HG03025 (cell line): ENCODE data around the gene FAM9B.
"Not testable (repeated sequence)": the region's sequence is repeated elsewhere in the genome, so short reads cannot be mapped to it uniquely, and the experiment has no call there.

Experiments used
- ATAC-seq: cut with Tn5 transposase; IDR thresholded peaks from one replicate; pipeline ENCODE4 v1.9.1; 2021; ENCODE audit warnings: mild to moderate bottlenecking, moderate library complexity; ENCODE audit not compliant: unreplicated experiment, low FRiP score

The FAM9B gene

DNA sequence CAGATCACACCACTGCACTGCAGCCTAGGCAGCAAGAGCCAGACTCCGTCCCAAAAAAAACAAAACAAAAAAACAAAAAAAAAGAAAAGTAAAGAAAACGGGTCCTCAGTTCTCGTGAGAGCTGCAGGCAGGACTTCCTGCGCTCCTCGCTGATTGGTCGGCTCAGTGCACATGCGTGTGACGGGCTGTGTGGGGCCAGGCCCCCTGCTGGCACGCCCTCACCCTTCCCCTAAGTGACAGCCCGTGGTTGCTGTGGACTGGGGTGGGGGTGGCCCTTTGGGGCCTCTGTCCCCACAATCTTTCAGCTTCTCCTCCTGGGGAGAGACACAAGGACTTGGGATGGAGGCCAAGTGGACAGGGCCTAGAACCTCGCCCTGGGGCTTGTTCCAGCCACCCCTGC lies at the start of gene FAM9B:
Gene FAM9B (minus strand): TSS at position 139 of the 400 bp plus-strand sequence. CDS start 1,141 bp downstream, outside the sequence.
- no peak for ATAC-seq

DNA sequence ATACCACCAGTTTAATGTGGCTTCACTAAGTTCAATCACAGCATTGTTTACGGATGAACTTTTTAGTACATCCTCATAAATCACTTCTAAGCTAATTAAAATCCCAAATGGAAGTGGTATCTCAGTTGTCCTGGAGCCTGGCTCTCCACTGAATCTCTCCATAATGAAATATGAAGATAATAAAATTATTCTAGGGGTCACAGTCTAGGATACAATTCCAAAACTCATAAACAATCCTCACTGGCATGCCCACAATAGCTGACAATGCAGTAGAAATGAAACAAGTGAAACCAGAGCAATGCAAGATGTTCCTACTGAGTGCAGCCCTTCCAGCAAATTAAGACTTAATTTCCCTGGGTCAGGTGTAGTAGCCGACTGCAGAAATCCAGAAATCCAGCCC lies 47.3 kb upstream of the FAM9B start:
- ATAC-seq: no peak

DNA sequence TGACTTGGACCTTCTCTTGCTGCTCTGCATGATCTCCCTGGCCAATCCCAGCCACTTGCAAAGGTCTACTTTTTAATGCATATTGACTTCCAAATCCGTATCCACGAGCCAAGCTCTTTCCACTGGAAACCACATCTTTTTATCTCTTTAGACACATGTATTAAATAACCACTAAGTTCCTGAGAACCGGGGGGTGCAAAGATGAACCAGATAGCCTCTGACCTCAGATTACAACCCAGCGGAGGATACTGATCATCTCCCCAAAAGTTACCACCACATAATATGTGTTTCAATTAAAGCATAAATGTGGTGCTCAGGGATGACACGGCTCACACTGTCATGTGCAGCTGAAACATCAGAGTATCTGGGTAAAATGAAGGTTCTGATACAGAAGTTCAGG lies 40.4 kb upstream of the FAM9B start:
- no peak for ATAC-seq

DNA sequence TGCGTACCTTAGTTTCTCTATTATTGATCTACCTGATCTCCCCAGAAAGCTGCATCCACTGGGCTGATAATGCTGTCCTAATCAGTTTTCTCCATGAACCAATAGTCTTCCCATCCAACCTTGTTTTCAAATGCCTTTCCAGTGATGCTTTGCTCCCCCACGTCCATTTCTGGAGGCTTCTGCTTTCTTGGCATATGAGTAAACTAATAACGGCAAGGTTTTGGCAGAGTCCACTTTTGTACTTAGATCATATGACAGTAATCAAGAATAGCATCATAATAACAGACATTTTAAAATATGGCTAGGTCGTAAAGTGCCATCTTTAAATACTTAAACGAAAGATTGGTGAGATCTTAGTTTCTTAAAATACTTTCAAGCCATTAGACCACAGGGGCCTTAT lies 38.4 kb upstream of the FAM9B start:
- no peak for ATAC-seq

DNA sequence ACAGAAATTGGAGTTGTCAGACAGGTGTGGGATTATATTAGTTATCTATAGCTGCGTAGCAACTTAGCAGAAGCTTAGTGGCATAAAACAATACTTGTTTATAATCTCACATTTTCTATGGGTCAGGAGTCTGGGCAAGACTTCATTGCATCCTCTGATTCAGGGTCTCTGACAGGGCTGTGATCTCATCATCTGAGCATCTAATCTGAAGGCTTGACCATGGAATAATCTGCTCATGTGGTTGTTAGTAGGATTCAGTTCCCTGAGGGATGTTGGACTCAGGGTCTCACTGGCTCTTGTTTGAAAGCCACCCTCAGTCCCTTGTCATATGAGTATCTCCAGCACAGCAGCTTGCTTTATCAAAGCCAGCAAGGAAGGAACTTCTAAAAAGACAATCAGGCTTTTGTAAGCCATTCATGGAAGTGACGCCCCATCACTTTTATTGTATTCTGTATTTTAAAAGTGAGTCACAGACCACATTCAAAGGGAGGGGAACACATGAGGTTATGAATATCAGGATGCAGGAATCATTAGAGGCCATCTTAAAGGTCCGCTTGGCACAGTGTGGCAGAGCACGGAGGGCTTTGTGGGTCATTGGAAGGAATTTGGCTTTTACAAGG lies 37.2 kb upstream of the FAM9B start:
- ATAC-seq: no peak

DNA sequence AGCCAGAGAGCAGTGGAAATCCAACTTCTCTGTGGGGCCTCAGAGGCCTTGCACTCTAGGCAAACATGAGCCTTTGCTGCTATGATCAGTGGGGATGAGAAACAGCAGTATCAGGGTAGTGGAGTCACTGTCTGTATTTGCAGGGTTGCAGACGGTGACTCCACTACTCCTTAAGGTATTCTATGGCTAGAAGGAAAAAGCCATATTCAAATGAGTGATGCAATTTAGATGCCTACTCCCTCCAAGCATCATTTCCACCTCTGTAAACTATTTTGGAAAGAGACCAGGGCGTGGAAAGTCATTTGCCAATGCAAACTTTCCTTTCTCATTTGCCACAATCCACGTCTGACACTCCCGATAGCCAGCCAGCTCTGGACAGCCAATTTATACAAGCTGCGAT lies 35.6 kb upstream of the FAM9B start:
- ATAC-seq: no peak

DNA sequence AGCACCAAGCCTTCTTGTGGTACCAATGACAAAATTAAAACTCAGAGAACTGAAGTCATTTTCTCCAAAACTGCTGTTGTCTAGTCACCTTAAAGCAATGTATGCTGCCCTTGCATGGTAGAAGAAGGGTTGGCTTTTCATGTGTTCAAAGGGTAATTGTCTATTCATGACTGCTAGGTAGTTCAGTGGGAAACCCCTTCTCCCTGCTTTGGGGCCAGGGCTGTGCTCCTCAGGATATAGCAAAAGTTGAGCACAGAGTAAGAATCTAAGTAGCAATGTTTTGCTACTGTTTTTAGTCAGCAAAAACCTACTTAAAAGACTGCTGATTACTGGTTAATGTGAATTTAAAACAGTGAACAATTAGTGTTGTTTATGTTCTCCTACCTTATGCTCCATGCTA lies 30.8 kb upstream of the FAM9B start:
- ATAC-seq: no peak

DNA sequence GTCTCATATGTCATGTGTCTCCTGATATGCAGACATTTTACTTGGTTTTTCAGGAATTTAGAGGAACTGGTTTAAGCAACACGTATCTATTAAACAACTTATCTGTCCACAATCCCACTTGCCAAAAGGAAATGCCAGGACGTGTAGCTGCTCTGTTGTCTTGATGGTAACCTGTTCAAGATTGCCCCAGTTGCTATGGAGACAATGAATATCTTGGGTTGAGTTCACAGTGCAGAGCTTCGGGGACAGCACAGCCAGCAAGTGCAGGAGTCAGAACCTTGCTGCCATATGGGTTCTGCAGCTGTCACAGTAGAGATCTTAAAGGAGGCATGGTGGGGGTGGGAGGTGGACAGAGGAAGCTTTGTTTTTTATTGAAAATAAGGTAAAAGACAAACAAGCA lies 28.7 kb upstream of the FAM9B start:
- no peak for ATAC-seq

DNA sequence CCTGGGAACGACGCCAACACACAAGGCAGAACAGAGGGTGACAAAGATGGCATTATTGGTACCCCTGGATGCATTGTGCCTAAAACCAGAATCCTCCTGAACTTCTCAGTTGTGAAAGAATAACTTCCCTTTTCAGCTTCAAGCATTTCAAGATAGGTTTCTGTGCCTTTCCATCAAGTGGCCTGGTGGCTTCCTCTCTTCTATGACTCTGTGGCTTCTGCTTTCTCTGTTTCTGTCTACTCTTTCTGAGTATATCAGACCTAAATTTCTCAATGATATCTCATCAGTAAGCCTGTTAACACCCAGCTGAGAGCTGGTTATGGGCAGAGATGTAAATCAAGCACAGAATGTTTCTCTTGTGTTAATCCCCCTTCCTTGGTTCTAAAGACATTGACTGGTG lies 21.4 kb upstream of the FAM9B start:
- no peak for ATAC-seq

DNA sequence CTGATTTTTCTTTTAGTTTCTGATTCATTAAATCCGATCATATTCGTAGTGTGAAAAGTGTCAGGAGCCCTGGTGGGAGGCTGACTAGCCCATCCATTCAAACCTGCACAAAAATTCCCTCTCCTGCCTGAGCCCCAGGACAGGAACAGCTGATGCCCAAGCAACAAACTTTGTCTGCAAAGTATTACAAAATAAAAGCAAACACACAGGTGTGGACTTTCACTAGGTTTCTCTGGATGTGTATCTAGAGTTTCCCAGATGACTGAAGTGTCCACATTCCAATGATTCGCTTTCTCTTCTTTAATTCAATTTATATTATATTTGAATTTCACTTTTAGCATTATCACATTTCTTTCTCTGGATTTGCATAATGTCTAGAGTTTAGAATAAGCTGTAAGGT lies 18.2 kb upstream of the FAM9B start:
- ATAC-seq: no peak

DNA sequence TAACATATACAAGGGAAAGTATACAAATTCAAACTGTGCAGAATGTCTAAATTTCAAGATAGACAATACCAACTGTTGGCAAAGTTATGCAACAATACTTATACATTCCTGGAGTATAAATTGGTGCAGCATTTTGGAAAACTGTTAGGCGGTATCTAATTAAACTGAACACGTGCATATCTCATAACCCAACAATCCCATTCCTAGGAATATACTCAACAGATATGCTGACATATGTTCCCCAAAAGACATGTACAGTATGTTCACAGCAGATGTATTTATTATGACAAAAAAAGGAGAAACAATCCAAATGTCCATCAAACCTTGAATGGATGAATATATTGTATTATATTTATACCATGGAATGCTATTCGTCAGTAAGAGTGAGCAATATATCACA lies 16.4 kb upstream of the FAM9B start:
- no peak for ATAC-seq

DNA sequence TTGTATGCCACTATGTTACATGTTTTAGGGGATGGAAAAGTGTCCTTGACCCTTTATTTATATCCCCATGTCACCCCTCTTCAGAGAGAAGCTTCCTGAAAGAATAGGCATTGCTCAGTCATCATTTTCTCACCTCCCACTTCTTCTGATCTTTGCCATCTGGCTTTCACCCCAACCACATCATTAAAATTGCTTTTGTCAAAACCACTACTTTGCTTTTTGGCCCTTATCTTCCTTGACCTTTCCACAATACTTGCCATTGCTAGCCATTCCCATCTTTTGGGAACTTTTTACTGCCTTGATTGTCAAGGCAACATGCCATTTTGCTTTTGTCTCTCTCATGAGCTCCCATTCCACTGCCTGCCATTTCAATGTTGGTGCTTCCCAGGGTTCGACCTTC lies 14.9 kb upstream of the FAM9B start:
- no peak for ATAC-seq

DNA sequence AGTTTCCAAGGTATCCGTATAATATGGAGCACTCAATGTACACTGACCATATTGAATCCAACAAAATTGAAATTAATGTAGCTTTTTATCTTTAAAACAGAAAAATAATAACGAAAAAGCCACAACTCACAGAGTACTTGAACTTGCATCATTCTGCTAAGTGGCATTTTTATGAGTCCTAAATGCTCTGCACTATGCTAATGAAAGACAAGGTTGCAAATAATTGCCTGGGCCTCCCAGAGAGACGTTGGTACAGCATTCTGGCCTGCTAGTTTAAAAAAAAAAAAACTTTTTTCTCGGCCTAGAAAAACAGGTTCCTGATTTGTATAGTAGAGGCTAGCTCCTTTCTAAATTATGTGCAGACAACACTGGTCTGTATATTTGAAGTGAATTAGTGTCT lies 4.3 kb upstream of the FAM9B start:
- ATAC-seq: no peak

DNA sequence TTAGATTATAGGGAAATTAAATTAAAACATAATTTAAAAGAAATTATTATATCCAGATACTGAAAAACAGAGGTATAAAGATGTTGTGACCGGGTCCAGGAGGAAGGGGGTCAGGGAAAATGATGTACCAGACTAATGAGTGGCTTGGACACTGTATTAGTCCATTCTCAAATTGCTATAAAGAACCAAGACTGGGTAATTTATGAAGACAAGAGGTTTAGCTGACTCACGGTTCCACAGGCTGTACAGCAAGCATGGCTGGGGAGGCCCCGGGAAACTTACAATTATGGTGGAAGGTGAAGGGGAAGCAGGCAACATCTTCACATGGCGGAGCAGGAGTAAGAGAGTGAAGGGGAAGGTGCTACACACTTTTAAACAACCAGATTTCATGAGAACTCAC lies 3.4 kb upstream of the FAM9B start:
- ATAC-seq: no peak

DNA sequence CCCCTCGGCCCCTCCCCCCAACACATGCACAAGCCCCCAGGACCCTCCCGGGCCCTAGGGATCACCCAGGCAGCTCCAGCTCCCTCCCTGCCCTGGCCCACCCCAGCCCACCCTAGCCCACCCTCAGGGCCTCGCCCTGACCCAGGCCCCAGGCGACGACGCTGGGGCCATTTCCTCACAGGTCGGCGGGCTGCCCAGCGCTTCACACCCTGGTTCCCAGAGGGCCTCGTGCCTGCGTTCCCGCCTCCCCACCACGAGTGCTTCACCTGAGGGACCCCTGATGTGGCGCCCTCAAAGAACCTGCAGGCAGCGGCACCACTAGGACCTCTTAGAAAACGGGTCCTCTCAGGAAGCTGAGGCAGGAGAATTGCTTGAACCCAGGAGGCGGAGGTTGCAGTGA lies 341 bp downstream of the FAM9B start:
- ATAC-seq: no peak

DNA sequence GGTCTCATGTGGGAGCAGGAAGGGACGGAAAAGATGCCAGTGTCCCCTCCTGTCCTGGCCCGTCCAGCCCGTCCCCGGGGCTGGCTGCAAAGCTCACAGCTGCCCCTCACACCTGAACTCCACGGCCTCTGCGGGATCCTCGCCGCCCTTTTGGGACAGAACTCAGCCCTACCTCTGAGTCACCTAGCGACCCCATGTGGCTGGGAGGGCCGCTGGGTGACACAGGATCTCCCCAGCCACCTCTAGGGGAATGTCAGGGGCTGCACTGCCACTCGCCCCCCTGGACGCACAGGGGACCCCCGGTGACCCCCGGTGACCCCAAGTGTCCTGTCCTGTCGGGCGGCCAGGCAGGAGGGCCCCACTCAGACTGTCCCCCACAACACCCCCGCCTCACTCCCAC lies 748 bp downstream of the FAM9B start:
- no peak for ATAC-seq

DNA sequence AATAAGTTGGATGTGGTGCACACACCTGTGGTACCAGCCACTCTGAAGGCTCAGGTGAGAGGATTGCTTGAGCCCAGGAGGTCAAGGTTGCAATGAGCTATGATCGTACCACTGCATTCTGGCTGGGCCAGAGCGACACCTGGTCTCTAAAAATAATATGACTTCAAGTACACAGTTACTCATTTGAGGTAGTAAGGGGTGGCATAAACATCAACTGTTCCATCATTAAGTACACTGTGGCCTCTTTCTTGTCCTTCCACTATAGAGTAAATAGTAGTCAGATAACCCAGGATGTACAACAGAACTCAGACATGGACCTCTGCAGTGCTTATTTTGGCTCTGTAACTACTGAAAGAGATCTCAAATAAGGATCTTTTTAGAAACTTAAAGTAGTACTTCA lies 10.6 kb downstream of the FAM9B start:
- ATAC-seq: no peak

DNA sequence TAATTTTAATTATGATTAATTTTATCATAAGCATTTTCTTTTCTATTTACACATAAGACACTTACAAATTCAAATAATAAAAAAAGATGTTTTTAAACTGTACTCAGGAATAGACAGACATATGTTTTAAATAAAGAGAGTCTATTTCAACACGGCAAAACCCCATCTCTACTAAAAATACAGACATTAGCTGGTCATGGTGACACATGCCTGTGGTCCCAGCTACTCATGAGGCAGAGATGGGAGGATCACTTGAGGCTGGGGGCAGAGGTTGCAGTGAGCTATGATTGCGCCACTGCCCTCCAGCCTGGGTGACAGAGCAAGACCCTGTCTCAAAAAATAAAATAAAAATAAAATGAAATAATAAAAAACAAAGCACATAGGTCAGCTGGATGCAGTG lies 14.8 kb downstream of the FAM9B start:
- ATAC-seq: no peak

DNA sequence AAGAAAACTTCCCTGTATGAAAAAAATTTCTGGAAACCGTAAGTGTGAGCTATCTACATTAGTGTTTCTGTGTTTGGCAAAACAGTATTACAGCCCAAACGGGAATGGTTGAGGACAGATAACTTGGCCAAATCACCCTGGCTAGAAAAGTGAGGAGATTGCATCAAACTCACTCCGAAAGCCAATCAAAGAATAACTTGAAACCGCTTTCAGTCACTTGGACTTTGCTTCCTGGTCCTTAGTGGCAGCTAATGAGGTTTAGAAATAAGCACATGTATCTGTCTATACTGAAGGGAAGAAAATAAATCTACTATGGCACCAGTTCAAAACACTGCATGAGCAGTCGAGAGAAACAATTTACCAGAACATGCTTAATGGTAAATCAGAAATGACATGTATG lies 15.6 kb downstream of the FAM9B start:
- not testable (repeated sequence) for ATAC-seq

DNA sequence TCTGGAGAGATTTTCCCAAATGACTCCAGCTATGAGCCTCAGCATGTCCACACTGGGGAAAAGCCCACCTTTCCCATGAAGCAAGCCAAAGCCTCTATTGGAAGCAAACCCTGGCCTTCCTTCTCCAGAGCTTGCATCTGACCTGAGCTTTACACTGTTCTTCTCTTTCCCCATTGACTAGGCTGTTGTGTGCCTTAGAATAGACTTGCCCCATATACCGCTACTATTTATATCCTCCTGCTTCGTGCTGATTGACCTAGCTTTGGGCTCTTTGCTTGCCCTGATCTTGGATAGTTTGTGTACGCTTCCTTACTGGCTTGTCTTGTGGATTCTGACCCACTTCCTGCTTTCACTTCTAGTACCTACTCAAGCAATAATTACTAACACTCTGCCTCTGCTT lies 30.9 kb downstream of the FAM9B start:
- ATAC-seq: no peak

DNA sequence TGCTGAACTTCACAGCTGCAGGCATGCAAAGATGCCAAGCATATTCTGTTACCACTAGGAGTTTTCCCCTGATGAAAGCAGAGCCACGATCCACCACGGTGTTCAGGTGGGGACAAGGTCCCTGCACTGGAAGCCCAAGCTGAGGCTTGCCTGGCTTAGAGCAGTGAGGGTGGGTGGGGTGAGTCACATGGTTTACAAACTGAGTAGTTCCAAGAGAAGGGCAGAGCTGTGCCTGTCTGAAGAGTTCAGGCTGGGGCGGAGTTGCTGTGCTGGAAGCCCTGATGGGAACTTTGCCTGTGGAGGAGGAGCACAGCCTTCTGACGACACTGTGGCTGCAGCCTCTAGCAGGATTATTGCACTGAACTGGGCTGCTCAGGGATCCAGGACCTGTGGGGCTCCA lies 45.5 kb downstream of the FAM9B start:
- no peak for ATAC-seq

DNA sequence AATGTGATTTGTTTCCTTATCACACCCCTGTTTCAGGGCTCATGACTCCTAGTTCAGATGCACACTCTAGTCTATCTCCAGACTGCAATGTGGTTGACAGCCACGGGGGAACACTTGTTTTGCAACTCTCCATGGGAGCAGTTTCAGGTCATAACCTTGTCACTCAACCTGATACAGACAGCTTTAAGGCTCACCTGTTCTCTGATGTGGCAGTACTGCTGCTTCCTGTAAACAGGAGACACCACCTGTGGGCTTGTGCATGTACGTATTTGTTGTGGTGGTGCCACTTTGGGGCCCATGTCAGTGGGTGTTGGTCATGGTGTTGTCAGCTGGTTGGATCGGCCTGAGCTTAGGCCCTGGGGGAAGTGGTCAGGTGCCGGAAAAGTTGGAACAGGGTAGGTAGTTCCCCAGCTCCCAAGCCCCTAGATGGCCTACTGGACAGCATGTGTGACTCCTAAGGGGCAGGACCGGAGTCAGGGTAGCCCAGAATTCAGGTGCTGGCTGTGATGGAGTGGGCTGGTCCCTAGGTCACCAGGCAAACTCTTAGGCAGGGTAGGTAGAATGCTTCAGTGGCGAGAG lies 46.2 kb downstream of the FAM9B start:
- ATAC-seq: no peak

DNA sequence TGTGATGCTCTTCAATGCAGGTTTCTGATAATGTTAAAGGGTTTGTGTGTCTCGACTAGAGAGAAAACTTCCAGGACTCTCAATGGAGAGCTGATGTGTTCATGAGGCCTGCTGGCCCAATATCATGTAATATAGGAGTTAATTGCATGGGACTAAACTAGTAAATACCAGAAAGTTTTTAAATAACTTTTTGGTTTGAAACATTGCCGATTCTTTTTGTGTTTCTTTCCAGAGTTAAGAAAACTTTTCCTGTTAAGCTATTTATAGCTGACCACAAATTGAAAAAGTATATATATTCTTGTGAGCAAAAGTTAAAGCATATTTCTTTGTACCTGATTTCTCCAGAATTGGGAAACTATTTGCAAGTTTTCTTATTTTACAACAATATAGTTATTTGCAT lies 49.7 kb downstream of the FAM9B start:
- ATAC-seq: no peak
